Kidney epithelial cell (primary cell): ENCODE data around the gene SORCS1. TPM values are rescaled to one million over a fixed set of nuclear protein-coding genes. Genes with fewer than 3 reads are reported as not detected.

Source experiments
- DNase-seq: peaks from one replicate; pipeline ENCODE4 v3.0.0-alpha.2; 2010; ENCODE audit warnings: low read depth
- H3K27me3 ChIP-seq: 2 replicates; pipeline ENCODE4 v1.6.0; 2011; ENCODE audit warnings: low read length; ENCODE audit not compliant: control insufficient read depth, insufficient read depth
- H3K36me3 ChIP-seq: 2 replicates; pipeline ENCODE4 v1.5.1; 2011; ENCODE audit warnings: low read length; ENCODE audit not compliant: control insufficient read depth, insufficient read depth
- H3K4me3 ChIP-seq: 2 replicates; pipeline ENCODE4 v1.5.1; 2011; ENCODE audit warnings: low read depth, mild to moderate bottlenecking, control low read depth, low read length
- total RNA-seq: library from RNA; depleted of rRNA; stranded (reverse); fragments of >200 nt; gene quantifications from 2 replicates; pipeline ENCODE4 v1.2.3, GENCODE V29; 2015
- TF ChIP-seq, protein P1 (sequence below): IDR thresholded peaks from 2 replicates; pipeline ENCODE4 v1.5.1; 2011; ENCODE audit warnings: mild to moderate bottlenecking, moderate library complexity, low read length, control low read depth, inconsistent platforms; ENCODE audit not compliant: insufficient read depth, poor library complexity, severe bottlenecking

The SORCS1 gene
- total RNA-seq, 1 donor from 2014 or later = 2.3 TPM

DNA sequence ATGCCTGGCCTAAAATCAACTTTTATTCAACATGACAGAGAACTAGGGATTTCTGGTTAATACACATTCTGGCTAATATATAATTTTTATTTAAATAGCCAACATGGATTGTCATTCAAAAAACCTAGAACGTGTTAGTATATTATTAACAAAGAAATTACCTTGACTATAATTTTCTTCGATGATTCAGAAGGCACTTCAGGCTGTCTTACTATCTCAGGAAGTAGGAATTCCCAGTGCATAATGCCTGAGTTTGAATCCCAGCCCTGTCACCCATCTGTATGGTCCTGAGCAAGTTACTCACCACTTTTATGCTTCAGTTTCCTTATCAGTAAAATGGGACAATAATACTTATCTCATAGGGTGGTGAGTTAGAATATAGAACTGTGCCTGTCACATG, 106.2 kb downstream of the SORCS1 start:
- Histone ChIP-seq H3K36me3 (no peaks in the 10 kb centered on the region), H3K4me3 (no peak overlapping the region), H3K27me3 (no peaks in the 10 kb centered on the region)
- TF ChIP-seq, protein P1, sequence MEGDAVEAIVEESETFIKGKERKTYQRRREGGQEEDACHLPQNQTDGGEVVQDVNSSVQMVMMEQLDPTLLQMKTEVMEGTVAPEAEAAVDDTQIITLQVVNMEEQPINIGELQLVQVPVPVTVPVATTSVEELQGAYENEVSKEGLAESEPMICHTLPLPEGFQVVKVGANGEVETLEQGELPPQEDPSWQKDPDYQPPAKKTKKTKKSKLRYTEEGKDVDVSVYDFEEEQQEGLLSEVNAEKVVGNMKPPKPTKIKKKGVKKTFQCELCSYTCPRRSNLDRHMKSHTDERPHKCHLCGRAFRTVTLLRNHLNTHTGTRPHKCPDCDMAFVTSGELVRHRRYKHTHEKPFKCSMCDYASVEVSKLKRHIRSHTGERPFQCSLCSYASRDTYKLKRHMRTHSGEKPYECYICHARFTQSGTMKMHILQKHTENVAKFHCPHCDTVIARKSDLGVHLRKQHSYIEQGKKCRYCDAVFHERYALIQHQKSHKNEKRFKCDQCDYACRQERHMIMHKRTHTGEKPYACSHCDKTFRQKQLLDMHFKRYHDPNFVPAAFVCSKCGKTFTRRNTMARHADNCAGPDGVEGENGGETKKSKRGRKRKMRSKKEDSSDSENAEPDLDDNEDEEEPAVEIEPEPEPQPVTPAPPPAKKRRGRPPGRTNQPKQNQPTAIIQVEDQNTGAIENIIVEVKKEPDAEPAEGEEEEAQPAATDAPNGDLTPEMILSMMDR = no peak
- DNase-seq = no peak

DNA sequence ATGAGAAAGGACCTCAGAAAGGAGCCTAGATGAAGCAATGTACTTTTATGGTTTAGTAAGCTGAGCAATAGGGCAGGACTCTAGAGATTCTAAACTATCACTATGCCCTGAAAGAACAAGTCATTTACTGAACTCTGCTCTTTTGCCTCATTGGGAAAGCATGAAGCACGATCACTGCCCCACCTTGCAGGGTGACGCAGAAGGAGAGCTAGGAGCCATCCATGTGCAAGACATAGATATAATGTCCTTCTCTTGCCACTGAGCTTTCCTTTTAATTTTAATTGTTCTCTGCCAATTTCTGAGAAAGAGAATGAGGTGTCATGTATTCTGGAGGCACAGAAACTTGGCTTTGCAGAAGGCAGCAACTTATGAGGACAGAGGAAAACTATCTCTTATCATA, 108.3 kb downstream of the SORCS1 start:
- H3K36me3 ChIP-seq = no peaks in the 10 kb centered on the region
- DNase-seq = no peak
- TF ChIP-seq, protein P1 = no peak
- H3K27me3 ChIP-seq = no peaks in the 10 kb centered on the region
- H3K4me3 ChIP-seq = no peak overlapping the region

DNA sequence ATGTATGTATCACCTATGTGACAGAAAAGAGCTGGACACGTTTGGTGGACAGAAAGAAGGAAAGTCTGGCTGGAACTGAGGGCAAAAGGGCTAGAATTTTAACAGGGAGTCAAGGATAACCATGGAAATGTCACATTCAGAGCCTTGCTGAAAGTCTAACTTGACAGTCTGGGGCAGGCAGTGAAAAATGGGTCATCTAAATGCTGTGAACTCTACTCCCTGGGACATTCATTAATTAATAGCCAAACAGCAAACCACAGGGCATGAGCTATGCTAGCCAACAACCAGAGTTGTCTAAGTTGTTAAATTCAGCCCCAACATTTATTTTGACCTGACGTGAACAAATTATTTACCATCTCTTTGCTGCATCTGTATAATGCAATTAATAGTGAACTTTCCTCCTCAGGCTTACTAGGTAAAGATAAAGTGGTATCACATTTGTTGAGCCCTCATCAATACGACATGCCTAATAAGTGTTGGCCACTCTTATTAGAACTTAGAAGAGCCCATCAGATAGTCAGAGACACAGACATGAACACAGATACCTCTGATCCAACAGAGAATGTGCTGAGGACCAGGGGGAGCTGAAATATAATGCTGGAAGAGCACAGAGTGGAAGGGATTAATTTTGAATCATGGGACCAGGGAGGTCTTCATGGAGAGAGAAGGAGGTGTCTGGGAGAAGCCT, 109.9 kb downstream of the SORCS1 start:
- no peak for DNase-seq

DNA sequence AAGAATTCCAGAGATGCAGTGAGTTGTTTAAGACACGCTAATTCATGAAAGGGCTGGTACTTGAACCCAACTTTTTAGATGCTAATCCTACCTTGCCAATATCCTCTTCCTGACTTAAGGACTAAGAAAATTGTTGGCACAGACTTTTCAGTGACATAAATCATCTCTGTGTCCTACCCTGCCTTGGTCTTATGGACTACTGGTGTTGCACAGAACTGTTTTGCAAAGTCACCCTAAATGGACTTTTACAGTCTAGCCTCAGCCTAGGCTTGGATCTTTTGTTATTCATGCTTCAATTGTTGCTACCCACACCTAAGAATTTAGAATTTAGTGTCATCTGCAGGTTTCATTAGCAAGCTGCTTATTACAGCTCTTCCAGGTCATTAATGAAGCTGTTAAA, 112.7 kb downstream of the SORCS1 start:
- no peaks in the 10 kb centered on the region for H3K36me3 ChIP-seq
- no peak for DNase-seq
- TF ChIP-seq, protein P1 = no peak
- H3K4me3 ChIP-seq = no peak overlapping the region
- no peaks in the 10 kb centered on the region for H3K27me3 ChIP-seq

More for the DNA sequence above, 109.9 kb downstream of the SORCS1 start:
- H3K27me3 ChIP-seq = no peaks in the 10 kb centered on the region
- TF ChIP-seq, protein P1 = no peak
- no peaks in the 10 kb centered on the region for H3K36me3 ChIP-seq
- H3K4me3 ChIP-seq = no peak overlapping the region

DNA sequence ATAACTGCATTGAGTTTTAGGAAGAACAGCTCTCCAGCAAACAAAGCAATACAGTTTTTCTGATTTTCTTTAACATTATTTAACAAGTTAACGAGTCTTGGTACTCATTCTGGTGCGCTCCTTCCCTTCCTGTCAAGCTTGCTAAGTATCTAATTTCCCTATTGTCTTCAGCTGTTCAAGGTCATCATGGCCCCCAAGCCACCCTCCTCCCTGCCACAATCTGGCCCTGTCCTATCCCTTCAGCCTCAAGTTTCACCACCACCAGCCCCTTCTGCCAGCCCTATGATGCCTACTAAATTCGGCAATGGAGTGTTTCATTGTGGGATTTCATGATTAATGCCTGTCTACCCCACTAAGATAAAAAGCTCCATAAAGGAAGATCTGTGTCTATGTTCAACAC, 121.0 kb downstream of the SORCS1 start:
- Histone ChIP-seq H3K36me3 (no peaks in the 10 kb centered on the region), H3K4me3 (no peak overlapping the region), H3K27me3 (no peaks in the 10 kb centered on the region)
- TF ChIP-seq, protein P1 = no peak
- DNase-seq = no peak
